Uterus (tissue), 2 donors: Measurements from ENCODE around the gene TBC1D5.

Experiments used
- POLR2A ChIP-seq, 2 donors: fragments of 450-650 bp; IDR thresholded peaks; one replicate each; pipeline ENCODE4 v1.6.1; 2016; ENCODE audit warnings: antibody characterized with exemption in 2 of 2, mild to moderate bottlenecking in 1 of 2, moderate library complexity in 1 of 2
- TF ChIP-seq, protein P1 (sequence below), 4 experiments: fragments of 200-600 bp in 2 of 4; fragments of 450-650 bp in 2 of 4; sonication (generic) in 2 of 4; IDR thresholded peaks; one replicate each; pipeline ENCODE4 v1.5.1; 2016 to 2019; ENCODE audit warnings: antibody characterized with exemption in 4 of 4, mild to moderate bottlenecking in 2 of 4, moderate library complexity in 1 of 4

DNA sequence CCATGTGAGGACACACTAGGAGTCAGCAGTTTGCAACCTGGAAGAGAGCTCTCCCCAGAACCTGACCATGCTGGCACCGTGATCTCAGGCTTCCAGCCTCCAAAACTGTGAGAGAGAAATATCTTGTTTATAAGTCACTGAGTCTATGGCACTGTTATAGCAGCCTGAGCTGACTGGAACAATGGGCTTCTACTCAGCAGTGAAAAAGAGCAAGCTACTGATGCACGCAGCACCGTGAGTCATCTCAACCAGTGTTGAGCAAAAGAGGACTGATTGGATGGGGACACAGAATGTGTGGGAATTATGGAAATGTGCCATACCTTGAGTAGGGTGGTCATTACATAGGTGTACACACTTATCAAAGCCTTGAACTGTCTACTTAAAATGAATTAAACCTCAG lies 627.2 kb downstream of the TBC1D5 start:
- TF ChIP-seq, protein P1, sequence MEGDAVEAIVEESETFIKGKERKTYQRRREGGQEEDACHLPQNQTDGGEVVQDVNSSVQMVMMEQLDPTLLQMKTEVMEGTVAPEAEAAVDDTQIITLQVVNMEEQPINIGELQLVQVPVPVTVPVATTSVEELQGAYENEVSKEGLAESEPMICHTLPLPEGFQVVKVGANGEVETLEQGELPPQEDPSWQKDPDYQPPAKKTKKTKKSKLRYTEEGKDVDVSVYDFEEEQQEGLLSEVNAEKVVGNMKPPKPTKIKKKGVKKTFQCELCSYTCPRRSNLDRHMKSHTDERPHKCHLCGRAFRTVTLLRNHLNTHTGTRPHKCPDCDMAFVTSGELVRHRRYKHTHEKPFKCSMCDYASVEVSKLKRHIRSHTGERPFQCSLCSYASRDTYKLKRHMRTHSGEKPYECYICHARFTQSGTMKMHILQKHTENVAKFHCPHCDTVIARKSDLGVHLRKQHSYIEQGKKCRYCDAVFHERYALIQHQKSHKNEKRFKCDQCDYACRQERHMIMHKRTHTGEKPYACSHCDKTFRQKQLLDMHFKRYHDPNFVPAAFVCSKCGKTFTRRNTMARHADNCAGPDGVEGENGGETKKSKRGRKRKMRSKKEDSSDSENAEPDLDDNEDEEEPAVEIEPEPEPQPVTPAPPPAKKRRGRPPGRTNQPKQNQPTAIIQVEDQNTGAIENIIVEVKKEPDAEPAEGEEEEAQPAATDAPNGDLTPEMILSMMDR (IDR thresholded peaks at IDR 0.05): no peak
- no peak for TF ChIP-seq POLR2A (IDR thresholded peaks at IDR 0.05)
